ENCODE results near the gene MOSPD3.

The MOSPD3 gene

GRCh38 chr7:100626055-100626454 is 13.7 kb downstream of the MOSPD3 start:
- Histone ChIP-seq H3K27me3 (ENCODE audit: insufficient read depth, low read depth) (peaks cover 38% of the 10 kb centered on the region), H3K27ac (no peak overlapping the region), H3K9ac (no peak overlapping the region), H4K20me1 (ENCODE audit: insufficient read depth) (no peaks in the 10 kb centered on the region), H3K4me2 (peak overlapping the region; percentile 88), H3K79me2 (ENCODE audit: insufficient read depth, low read depth) (no peaks in the 10 kb centered on the region), H3K4me1 (ENCODE audit: low read depth, poor library complexity, severe bottlenecking) (peaks cover 4% of the 10 kb centered on the region), H3K36me3 (ENCODE audit: insufficient read depth) (no peaks in the 10 kb centered on the region), H2AFZ (ENCODE audit: low read depth) (peak overlapping the region; percentile 48), H3K4me3 (IDR thresholded peaks at IDR 0.05; ENCODE audit: insufficient read depth, low read depth, low read length) (no peak overlapping the region)
- TF ChIP-seq CTCF (conservative IDR thresholded peaks at IDR 0.05; ENCODE audit: low read depth, low read length): no peak

- H3K9ac ChIP-seq: peak overlapping the region; percentile 70; the same call in 1 of the 2 replicates
- peaks cover 33% of the 10 kb centered on the region for H3K27me3 ChIP-seq (ENCODE audit: insufficient read depth, low read depth)
- no peak for TF ChIP-seq CTCF (conservative IDR thresholded peaks at IDR 0.05; ENCODE audit: low read depth, low read length)
- H3K27ac ChIP-seq: no peak overlapping the region
- H2AFZ ChIP-seq (ENCODE audit: low read depth): peak overlapping the region; percentile 91
- no peaks in the 10 kb centered on the region for H3K36me3 ChIP-seq (ENCODE audit: insufficient read depth)
- no peak overlapping the region for H3K4me3 ChIP-seq (IDR thresholded peaks at IDR 0.05; ENCODE audit: insufficient read depth, low read depth, low read length)
- peaks cover 4% of the 10 kb centered on the region for H3K4me1 ChIP-seq (ENCODE audit: low read depth, poor library complexity, severe bottlenecking)
- H3K4me2 ChIP-seq: peak overlapping the region; percentile 88
- H4K20me1 ChIP-seq (ENCODE audit: insufficient read depth): no peaks in the 10 kb centered on the region
- no peaks in the 10 kb centered on the region for H3K79me2 ChIP-seq (ENCODE audit: insufficient read depth, low read depth)
These were observed 14.3 kb downstream of the MOSPD3 start for GRCh38 chr7:100626530-100627237.

GRCh38 chr7:100627238-100627549 is 14.9 kb downstream of the MOSPD3 start:
- peak overlapping the region; percentile 88; the same call in 1 of the 2 replicates for H3K4me2 ChIP-seq
- peak overlapping the region; percentile 70; the same call in 1 of the 2 replicates for H3K9ac ChIP-seq
- no peaks in the 10 kb centered on the region for H4K20me1 ChIP-seq (ENCODE audit: insufficient read depth)
- H3K27ac ChIP-seq: no peak overlapping the region
- H3K79me2 ChIP-seq (ENCODE audit: insufficient read depth, low read depth): no peaks in the 10 kb centered on the region
- TF ChIP-seq CTCF (conservative IDR thresholded peaks at IDR 0.05; ENCODE audit: low read depth, low read length): no peak
- H3K4me1 ChIP-seq (ENCODE audit: low read depth, poor library complexity, severe bottlenecking): peaks cover 4% of the 10 kb centered on the region
- peak overlapping the region; percentile 91; the same call in 1 of the 2 replicates for H2AFZ ChIP-seq (ENCODE audit: low read depth)
- H3K27me3 ChIP-seq (ENCODE audit: insufficient read depth, low read depth): peaks cover 28% of the 10 kb centered on the region
- H3K36me3 ChIP-seq (ENCODE audit: insufficient read depth): no peaks in the 10 kb centered on the region
- no peak overlapping the region for H3K4me3 ChIP-seq (IDR thresholded peaks at IDR 0.05; ENCODE audit: insufficient read depth, low read depth, low read length)

GRCh38 chr7:100629117-100629716 is 16.9 kb downstream of the MOSPD3 start:
- no peak overlapping the region for H3K4me2 ChIP-seq
- peak; percentile 50; the same call in 1 of the 2 replicates for TF ChIP-seq CTCF (conservative IDR thresholded peaks at IDR 0.05; ENCODE audit: low read depth, low read length)
- H3K4me1 ChIP-seq (ENCODE audit: low read depth, poor library complexity, severe bottlenecking): peaks cover 9% of the 10 kb centered on the region

More at GRCh38 chr7:100629117-100629716, 16.9 kb downstream of the MOSPD3 start:
- no peaks in the 10 kb centered on the region for H3K36me3 ChIP-seq (ENCODE audit: insufficient read depth)
- H3K27me3 ChIP-seq (ENCODE audit: insufficient read depth, low read depth): peaks cover 7% of the 10 kb centered on the region
- no peaks in the 10 kb centered on the region for H4K20me1 ChIP-seq (ENCODE audit: insufficient read depth)
- H3K4me3 ChIP-seq (IDR thresholded peaks at IDR 0.05; ENCODE audit: insufficient read depth, low read depth, low read length): no peak overlapping the region
- H3K9ac ChIP-seq: no peak overlapping the region
- no peak overlapping the region for H2AFZ ChIP-seq (ENCODE audit: low read depth)
- H3K79me2 ChIP-seq (ENCODE audit: insufficient read depth, low read depth): no peaks in the 10 kb centered on the region
- H3K27ac ChIP-seq: no peak overlapping the region
